Uterus (tissue), 2 donors: ENCODE data around the gene COX5A.

Experiments used
- CTCF ChIP-seq, 4 experiments: fragments of 200-600 bp in 2 of 4; fragments of 450-650 bp in 2 of 4; sonication (generic) in 2 of 4; IDR thresholded peaks; one replicate each; pipeline ENCODE4 v1.5.1; 2016 to 2019; ENCODE audit warnings: antibody characterized with exemption in 4 of 4, mild to moderate bottlenecking in 2 of 4, moderate library complexity in 1 of 4
- POLR2A ChIP-seq, 2 donors: fragments of 450-650 bp; IDR thresholded peaks; one replicate each; pipeline ENCODE4 v1.6.1; 2016; ENCODE audit warnings: antibody characterized with exemption in 2 of 2, mild to moderate bottlenecking in 1 of 2, moderate library complexity in 1 of 2

GRCh38 chr15:74870436-74871215 lies 67.2 kb downstream of the COX5A start:
- TF ChIP-seq CTCF (IDR thresholded peaks at IDR 0.05) (no peak), POLR2A (IDR thresholded peaks at IDR 0.05) (no peak)
